AG04450 (cell line): ENCODE measurements around the gene GFAP. TPM values are rescaled to one million over a fixed set of nuclear protein-coding genes. Genes with fewer than 3 reads are reported as not detected.

Experiments used
- CTCF ChIA-PET: fragments of 300-600, 350-600 bp; formaldehyde crosslinking; extraction: SDS; loops from one replicate; lab custom pipeline; 2022; ENCODE audit warnings: antibody characterized with exemption, inconsistent platforms; lab: Charles Lee
- POLR2A ChIA-PET: fragments of 350-600 bp; formaldehyde crosslinking; extraction: SDS; loops from one replicate; lab custom pipeline; 2021; ENCODE audit warnings: antibody characterized with exemption, inconsistent platforms; lab: Yijun Ruan, JAX
- DNase-seq: peaks from one replicate; pipeline ENCODE4 v3.0.0-alpha.2; 2011; ENCODE audit warnings: low read depth, low spot score
- H3K27ac ChIP-seq: one replicate; pipeline ENCODE4 v1.5.1; 2012; ENCODE audit warnings: low read depth, low read length, control low read depth
- H3K27me3 ChIP-seq: one replicate; pipeline ENCODE4 v1.6.0; 2012; ENCODE audit warnings: low read length; ENCODE audit not compliant: control insufficient read depth, insufficient read depth
- H3K4me3 ChIP-seq: 2 replicates; pipeline ENCODE4 v1.5.1; 2011; ENCODE audit warnings: mild to moderate bottlenecking, low read depth, low read length, control low read depth
- H3K9me3 ChIP-seq: 2 replicates; pipeline ENCODE4 v1.5.1; 2012; ENCODE audit warnings: low read length; ENCODE audit not compliant: control insufficient read depth, insufficient read depth
- CTCF ChIP-seq: IDR thresholded peaks from 2 replicates; pipeline ENCODE4 v1.5.1; 2011; ENCODE audit warnings: low read depth, low read length, control low read depth, inconsistent platforms
- polyA plus RNA-seq: library from polyadenylated mRNA; depleted of rRNA; stranded (reverse); fragments of >200 nt; gene quantifications from 2 replicates; pipeline ENCODE4 v1.2.3, GENCODE V29; 2011

Gene GFAP
- polyA plus RNA-seq, 1 experiment: 0.40 TPM

DNA sequence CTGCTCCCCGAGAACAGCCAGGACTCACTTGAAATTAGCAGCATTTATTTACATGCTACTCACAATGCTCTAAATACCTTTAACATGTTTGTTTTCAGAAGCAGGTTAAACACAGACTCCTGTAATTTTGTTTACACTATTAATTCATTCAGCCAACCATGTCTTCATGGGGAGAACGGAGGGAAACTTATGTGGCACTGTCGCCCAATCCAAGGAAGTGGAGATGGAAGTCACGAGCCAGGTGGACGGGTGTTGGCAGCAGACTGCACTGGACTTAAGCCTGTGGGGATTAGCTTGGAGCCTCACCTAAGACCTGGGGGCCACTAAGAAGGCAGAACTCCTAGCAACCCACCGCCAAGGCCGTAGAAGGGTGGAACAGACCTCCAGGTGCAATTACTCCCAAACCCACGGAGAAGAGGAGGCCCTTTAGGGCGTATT is 8.8 kb upstream of the GFAP start:
- Histone ChIP-seq H3K27ac (no peak overlapping the region), H3K27me3 (no peaks in the 10 kb centered on the region), H3K9me3 (no peaks in the 10 kb centered on the region; the same call in 1 of the 2 replicates), H3K4me3 (no peak overlapping the region)
- no peak for TF ChIP-seq CTCF
- no peak for DNase-seq
- ChIA-PET CTCF (interaction anchor here (8.7 kb wide), 1 partner anchor 97 kb away, joined by 244 read pairs; no protein-coding TSS in a partner anchor), POLR2A (no interaction called here)

- no peak for DNase-seq
- no peak overlapping the region for H3K4me3 ChIP-seq
- CTCF ChIA-PET: interaction anchor here (1.0 to 8.7 kb wide), 2 partner anchors 21 to 99 kb away, joined by 3 to 244 read pairs; no protein-coding TSS in a partner anchor
- H3K27ac ChIP-seq: no peak overlapping the region
- no peak for TF ChIP-seq CTCF
- H3K27me3 ChIP-seq: no peaks in the 10 kb centered on the region
- H3K9me3 ChIP-seq: no peaks in the 10 kb centered on the region
- POLR2A ChIA-PET: interaction anchor here (0.5 kb wide), 1 partner anchor 49 kb away, joined by 3 read pairs; no protein-coding TSS in a partner anchor
These were observed 7.6 kb upstream of the GFAP start for GRCh38 chr17:44922746-44923470.

- Histone ChIP-seq H3K27me3 (no peaks in the 10 kb centered on the region), H3K9me3 (no peaks in the 10 kb centered on the region), H3K27ac (no peak overlapping the region), H3K4me3 (no peak overlapping the region)
- ChIA-PET POLR2A (no interaction called here), CTCF (interaction anchor here (0.7 to 8.7 kb wide), 5 partner anchors 9 to 99 kb away, joined by 5 to 244 read pairs (median 23); no protein-coding TSS in a partner anchor)
- TF ChIP-seq CTCF: no peak
- DNase-seq: no peak
These were observed 6.8 kb upstream of the GFAP start for GRCh38 chr17:44922136-44922535.

DNA sequence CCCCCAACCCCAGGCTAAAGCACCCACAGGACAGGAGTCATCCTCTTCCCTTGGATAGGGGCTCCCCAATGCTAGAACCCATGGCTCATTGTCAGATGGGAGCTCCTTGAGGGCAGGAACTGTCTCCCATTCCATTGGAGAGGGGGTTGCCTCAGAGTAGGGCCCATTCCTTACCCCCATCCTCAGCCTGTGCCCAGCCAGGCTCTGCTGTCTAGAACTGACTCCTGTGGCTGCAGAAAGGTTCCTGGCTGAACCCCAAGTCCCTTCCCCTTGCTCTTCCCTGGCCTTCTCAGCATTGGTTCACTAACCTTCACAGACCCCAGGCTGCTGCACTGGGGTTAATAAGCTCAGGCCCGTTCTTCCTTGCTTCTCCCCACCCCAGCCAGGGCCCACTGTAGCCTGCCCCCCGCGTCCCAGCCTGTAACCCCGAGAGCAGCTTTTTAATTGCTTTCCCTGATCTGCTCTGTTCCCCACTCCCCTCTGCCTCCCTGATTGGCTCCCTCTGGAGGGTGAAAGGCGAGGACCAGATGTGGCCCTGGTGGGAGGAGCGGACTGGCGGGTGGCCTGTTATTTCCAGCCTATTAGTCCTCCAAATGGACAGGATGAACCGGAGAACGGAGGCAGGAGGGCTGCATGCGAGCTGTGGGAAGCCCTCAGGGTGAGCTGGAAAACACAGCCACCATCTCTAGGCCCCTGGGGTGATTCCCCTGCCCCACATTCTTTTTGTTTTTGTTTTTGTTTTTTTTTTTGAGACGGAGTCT is 6.0 kb upstream of the GFAP start:
- Histone ChIP-seq H3K27me3 (no peaks in the 10 kb centered on the region), H3K9me3 (no peaks in the 10 kb centered on the region), H3K4me3 (no peak overlapping the region), H3K27ac (no peak overlapping the region)
- TF ChIP-seq CTCF: no peak
- POLR2A ChIA-PET: interaction anchor here (1.0 to 1.3 kb wide), 2 partner anchors 12 to 100 kb away, joined by 3 read pairs; no protein-coding TSS in a partner anchor
- CTCF ChIA-PET: interaction anchor here (0.7 to 8.7 kb wide), 12 partner anchors 10 to 214 kb away, joined by 3 to 244 read pairs (median 8); partner anchors contain the start of gene ACBD4
- DNase-seq: no peak
